B cell (primary cell): ENCODE results near the gene PLD3. TPM values are rescaled to one million over a fixed set of nuclear protein-coding genes. Genes with fewer than 3 reads are reported as not detected.

Experiments used
- ATAC-seq: fragments of 200-7000 bp; cut with Tn5 transposase; one replicate; pipeline ENCODE4 v1.10.0; 2021; ENCODE audit warnings: low read depth, mild to moderate bottlenecking, moderate number of reproducible peaks, moderate library complexity
- CTCF ChIA-PET: fragments of 350-600 bp; sonication (Branson Sonifier 250); formaldehyde crosslinking; loops from one replicate; lab custom pipeline; 2021; ENCODE audit warnings: antibody characterized with exemption, inconsistent platforms; lab: Charles Lee
- POLR2A ChIA-PET: fragments of 350-600 bp; sonication (Branson Sonifier 250); formaldehyde crosslinking; loops from one replicate; lab custom pipeline; 2021; ENCODE audit warnings: antibody characterized with exemption; lab: Charles Lee
- DNase-seq: peaks from one replicate; pipeline ENCODE4 v3.0.0; 2013
- H2AFZ ChIP-seq: 2 replicates; pipeline ENCODE4 v1.6.1; 2012; ENCODE audit warnings: mild to moderate bottlenecking, low read depth, low read length; ENCODE audit not compliant: insufficient read depth, poor library complexity, severe bottlenecking
- H3K27ac ChIP-seq, 2 donors: 1 replicate in 1 of 2; 2 replicates in 1 of 2; pipeline ENCODE4 v1.5.1; 2012 to 2013; ENCODE audit warnings: low read length in 2 of 2, mild to moderate bottlenecking in 2 of 2, moderate library complexity in 1 of 2
- H3K27me3 ChIP-seq, 4 experiments: fragments of 200-600 bp in 1 of 4; sonication (generic) in 1 of 4; replicated peaks in 1 of 4; 1 replicate in 2 of 4; 2 replicates in 2 of 4; pipeline versions ENCODE4 v1.6.1 to v1.7.0; 2013 to 2016; ENCODE audit warnings: low read length in 3 of 4, mild to moderate bottlenecking in 2 of 4, mixed read lengths in 1 of 4, moderate library complexity in 1 of 4; ENCODE audit not compliant: insufficient read depth in 4 of 4, control insufficient read depth in 3 of 4; ENCODE audit errors: control extremely low read depth in 1 of 4
- H3K36me3 ChIP-seq, 2 experiments: replicated peaks in 1 of 2; 1 replicate in 1 of 2; 2 replicates in 1 of 2; pipeline versions ENCODE4 v1.6.1 to v1.7.1; 2013; ENCODE audit warnings: low read length in 1 of 2; ENCODE audit not compliant: insufficient read depth in 2 of 2, control insufficient read depth in 1 of 2; ENCODE audit errors: control extremely low read depth in 1 of 2, extremely low read depth in 1 of 2
- H3K4me1 ChIP-seq, 2 donors: fragments of 200-600 bp in 1 of 2; sonication (generic) in 1 of 2; 1 replicate in 1 of 2; 2 replicates in 1 of 2; pipeline versions ENCODE4 v1.5.1 to v1.6.1; 2013 to 2017; ENCODE audit warnings: low read length in 2 of 2; ENCODE audit not compliant: control insufficient read depth in 2 of 2, insufficient read depth in 2 of 2
- H3K4me2 ChIP-seq: replicated peaks from 2 replicates; pipeline ENCODE3; 2012; ENCODE audit warnings: mild to moderate bottlenecking, low read depth, low read length; ENCODE audit not compliant: poor library complexity, severe bottlenecking
- H3K4me3 ChIP-seq, 5 experiments: fragments of 200-600 bp in 1 of 5; sonication (generic) in 1 of 5; 1 replicate in 3 of 5; 2 replicates in 2 of 5; pipeline versions ENCODE4 v1.5.1 to v1.7.0; 2011 to 2016; ENCODE audit warnings: low read length in 4 of 5, mild to moderate bottlenecking in 4 of 5, low read depth in 2 of 5, control low read depth in 1 of 5, moderate library complexity in 1 of 5; ENCODE audit not compliant: insufficient read depth in 1 of 5; ENCODE audit errors: control extremely low read depth in 1 of 5, extremely low read depth in 1 of 5
- H3K79me2 ChIP-seq: fragments of 200-600 bp; sonication (generic); one replicate; pipeline ENCODE4 v1.6.0; 2016; ENCODE audit warnings: low read length; ENCODE audit not compliant: control insufficient read depth, insufficient read depth
- H3K9ac ChIP-seq: fragments of 200-600 bp; sonication (generic); 2 replicates; pipeline ENCODE4 v1.6.1; 2017; ENCODE audit warnings: mild to moderate bottlenecking, low read length, moderate library complexity
- H3K9me3 ChIP-seq, 3 donors: one replicate each; pipeline versions ENCODE4 v1.6.1 to v1.7.1; 2013; ENCODE audit warnings: low read length in 2 of 3; ENCODE audit not compliant: control insufficient read depth in 2 of 3, insufficient read depth in 1 of 3; ENCODE audit errors: control extremely low read depth in 1 of 3
- H4K20me1 ChIP-seq: 2 replicates; pipeline ENCODE4 v1.6.0; 2012; ENCODE audit warnings: mild to moderate bottlenecking, low read length; ENCODE audit not compliant: insufficient read depth, control insufficient read depth, poor library complexity, severe bottlenecking
- H3K27ac Mint-ChIP-seq: one replicate; pipeline ENCODE4 v1.8.0; 2021; ENCODE audit warnings: mixed read lengths
- H3K27me3 Mint-ChIP-seq: one replicate; pipeline ENCODE4 v1.8.0; 2021; ENCODE audit warnings: mixed read lengths
- H3K4me1 Mint-ChIP-seq: one replicate; pipeline ENCODE4 v1.8.0; 2021; ENCODE audit warnings: mixed read lengths
- H3K4me3 Mint-ChIP-seq: one replicate; pipeline ENCODE4 v1.8.0; 2021; ENCODE audit warnings: mixed read lengths
- H3K9me3 Mint-ChIP-seq: one replicate; pipeline ENCODE4 v1.8.0; 2022; ENCODE audit warnings: mixed read lengths; ENCODE audit not compliant: insufficient read depth
- CTCF ChIP-seq: fragments of 200-600 bp; IDR thresholded peaks from one replicate; pipeline ENCODE4 v1.8.0; 2022; ENCODE audit warnings: antibody characterized with exemption, mild to moderate bottlenecking
- EZH2 ChIP-seq: IDR thresholded peaks from 2 replicates; pipeline ENCODE4 v1.6.1; 2012; ENCODE audit warnings: borderline replicate concordance, low read depth, mild to moderate bottlenecking, moderate library complexity, low read length; ENCODE audit not compliant: insufficient read depth, poor library complexity, severe bottlenecking
- WGBS: methylation state at CpG from one replicate; pipeline ENCODE4 v1.1.5; 2013; ENCODE audit warnings: missing lambda C conversion rate; ENCODE audit not compliant: insufficient coverage; 5-methylcytosine and 5-hydroxymethylcytosine counted together
- intact Hi-C: fragments of 100-400 bp; cut with micrococcal nuclease; formaldehyde crosslinking; loops from one replicate; pipeline ENCODE4 v1.10.0; 2022
- polyA plus RNA-seq: library from polyadenylated mRNA; depleted of rRNA; stranded (reverse); fragments of >200 nt; gene quantifications from 2 replicates; pipeline ENCODE4 v1.2.3, GENCODE V29; 2012
- total RNA-seq, 2 donors: library from RNA; stranded (reverse); fragments of 120-200 nt in 1 of 2; gene quantifications; 1 replicate in 1 of 2; 2 replicates in 1 of 2; pipeline versions ENCODE4 v1.2.3 to v1.2.4, GENCODE V29; 2013 to 2022

PLD3 gene
- total and polyA plus RNA-seq, 2 donors (not counting 1 experiment from before 2014, with no cell fraction given), result 61.7 to 153 TPM

GRCh38 chr19:40342644-40343311 is 5.7 kb upstream of the PLD3 start:
- Histone ChIP-seq H3K9me3 (no peaks in the 10 kb centered on the region), H3K27me3 (no peaks in the 10 kb centered on the region), H3K79me2 (peaks cover 40% of the 10 kb centered on the region), H3K4me3 (no peak overlapping the region), H3K9ac (no peak overlapping the region), H3K4me1 (peaks cover 5 to 7% of the 10 kb centered on the region in 2 donors), H2AFZ (no peak overlapping the region), H3K36me3 (peaks cover 0 to 5% of the 10 kb centered on the region in 2 experiments), H4K20me1 (peaks cover 7% of the 10 kb centered on the region), H3K27ac (no peak overlapping the region), H3K4me2 (no peak overlapping the region)
- DNase-seq (no peak), ATAC-seq (no peak)
- no peak for TF ChIP-seq EZH2
- no peak for TF ChIP-seq CTCF
- WGBS, result 92% methylated on average over 6 of the region's 11 CpGs
- H3K27me3 Mint-ChIP-seq, result no peaks in the 10 kb centered on the region
- POLR2A ChIA-PET, result no interaction called here
- H3K27ac Mint-ChIP-seq, result no peak overlapping the region
- H3K4me3 Mint-ChIP-seq, result no peak overlapping the region
- H3K9me3 Mint-ChIP-seq, result no peaks in the 10 kb centered on the region
- peaks cover 12% of the 10 kb centered on the region for H3K4me1 Mint-ChIP-seq
- intact Hi-C loops, result no loop called here
- CTCF ChIA-PET, result no interaction called here

GRCh38 chr19:40344422-40344821 is 4.1 kb upstream of the PLD3 start:
- no peak overlapping the region for H2AFZ ChIP-seq
- no peak overlapping the region for H3K4me3 Mint-ChIP-seq
- H3K9me3 Mint-ChIP-seq, result no peaks in the 10 kb centered on the region
- H3K27ac ChIP-seq, result no peak overlapping the region
- H3K27ac Mint-ChIP-seq, result no peak overlapping the region
- intact Hi-C loops, result no loop called here
- TF ChIP-seq CTCF, result no peak
- TF ChIP-seq EZH2, result no peak
- CTCF ChIA-PET, result interaction anchor here (0.7 kb wide), 1 partner anchor 39 kb away, joined by 3 read pairs; no protein-coding TSS in a partner anchor
- peaks cover 0 to 3% of the 10 kb centered on the region in 2 experiments for H3K36me3 ChIP-seq
- no peaks in the 10 kb centered on the region for H3K27me3 ChIP-seq
- H3K4me3 ChIP-seq, result no peak overlapping the region
- H3K9ac ChIP-seq, result no peak overlapping the region
- H3K9me3 ChIP-seq, result no peaks in the 10 kb centered on the region
- peaks cover 7% of the 10 kb centered on the region for H4K20me1 ChIP-seq
- DNase-seq, result no peak
- peaks cover 12 to 17% of the 10 kb centered on the region in 2 donors for H3K4me1 ChIP-seq
- WGBS, result 53% methylated on average over 5 of the region's 7 CpGs
- H3K4me1 Mint-ChIP-seq, result peaks cover 24% of the 10 kb centered on the region
- ATAC-seq, result no peak
- no peak overlapping the region for H3K4me2 ChIP-seq
- H3K27me3 Mint-ChIP-seq, result no peaks in the 10 kb centered on the region
- H3K79me2 ChIP-seq, result peaks cover 34% of the 10 kb centered on the region
- POLR2A ChIA-PET, result no interaction called here
